Stimulated activated effector memory CD8-positive, alpha-beta T cell treated with anti-CD3 and anti-CD28 coated beads, Interleukin-12 subunit alpha, Interleukin-12 subunit beta, amount 100 ng/mL, for 72 hours (primary cell): Measurements from ENCODE around the gene MYO5A.
A peak's percentile ranks its signal among the peaks of the same experiment; 100 is the strongest.
"Not testable (repeated sequence)": the region's sequence is repeated elsewhere in the genome, so short reads cannot be mapped to it uniquely, and the experiment has no call there.

ENCODE experiments used
- ATAC-seq: fragments of 150-1000 bp; cut with Tn5 transposase; 2 replicates; pipeline ENCODE4 v1.10.0; 2021
- DNase-seq, 2 donors: peaks; one replicate each; pipeline ENCODE4 v3.0.0; 2021 to 2022; ENCODE audit warnings: low spot score in 2 of 2
- H3K27ac Mint-ChIP-seq: one replicate; pipeline ENCODE4 v1.8.0; 2022; ENCODE audit warnings: mild to moderate bottlenecking, mixed read lengths
- H3K36me3 Mint-ChIP-seq: one replicate; pipeline ENCODE4 v1.8.0; 2022; ENCODE audit warnings: mild to moderate bottlenecking, mixed read lengths
- H3K4me1 Mint-ChIP-seq: one replicate; pipeline ENCODE4 v1.8.0; 2022; ENCODE audit warnings: mixed read lengths
- H3K4me3 Mint-ChIP-seq: one replicate; pipeline ENCODE4 v1.8.0; 2022; ENCODE audit warnings: mild to moderate bottlenecking, mixed read lengths
- H3K9me3 Mint-ChIP-seq: one replicate; pipeline ENCODE4 v1.8.0; 2022; ENCODE audit warnings: mixed read lengths

The MYO5A gene

GRCh38 chr15:52288051-52288942 lies 240.4 kb downstream of the MYO5A start:
- ATAC-seq: no peak
- H3K4me1 Mint-ChIP-seq: peaks cover 12% of the 10 kb centered on the region
- no peak overlapping the region for H3K4me3 Mint-ChIP-seq
- peak in 1 of 2 donors; percentile 33 for DNase-seq
- no peak overlapping the region for H3K27ac Mint-ChIP-seq
- H3K9me3 Mint-ChIP-seq: no peaks in the 10 kb centered on the region
- no peaks in the 10 kb centered on the region for H3K36me3 Mint-ChIP-seq

- no peak for ATAC-seq
- Mint-ChIP-seq H3K4me3 (no peak overlapping the region), H3K36me3 (no peaks in the 10 kb centered on the region), H3K27ac (no peak overlapping the region), H3K4me1 (peaks cover 12% of the 10 kb centered on the region), H3K9me3 (no peaks in the 10 kb centered on the region)
- no peak for DNase-seq
These were observed 241.6 kb downstream of the MYO5A start for GRCh38 chr15:52287114-52287513.

GRCh38 chr15:52285941-52286340 lies 242.7 kb downstream of the MYO5A start:
- not testable (repeated sequence) for DNase-seq, H3K4me1 Mint-ChIP-seq, H3K9me3 Mint-ChIP-seq, H3K36me3 Mint-ChIP-seq, ATAC-seq, H3K4me3 Mint-ChIP-seq, H3K27ac Mint-ChIP-seq

- no peak overlapping the region for H3K4me3 Mint-ChIP-seq
- ATAC-seq: peak; percentile 75
- no peak overlapping the region for H3K27ac Mint-ChIP-seq
- no peaks in the 10 kb centered on the region for H3K4me1 Mint-ChIP-seq
- H3K9me3 Mint-ChIP-seq: no peaks in the 10 kb centered on the region
- DNase-seq: no peak
- no peaks in the 10 kb centered on the region for H3K36me3 Mint-ChIP-seq
These were observed 244.5 kb downstream of the MYO5A start for GRCh38 chr15:52284164-52284563.

GRCh38 chr15:52283281-52283680 lies 245.4 kb downstream of the MYO5A start:
- Mint-ChIP-seq H3K27ac (no peak overlapping the region), H3K9me3 (no peaks in the 10 kb centered on the region), H3K4me3 (no peak overlapping the region), H3K4me1 (no peaks in the 10 kb centered on the region), H3K36me3 (no peaks in the 10 kb centered on the region)
- no peak for ATAC-seq
- no peak for DNase-seq

- H3K9me3 Mint-ChIP-seq: no peaks in the 10 kb centered on the region
- ATAC-seq (no peak), DNase-seq (no peak)
- no peaks in the 10 kb centered on the region for H3K36me3 Mint-ChIP-seq
- no peaks in the 10 kb centered on the region for H3K4me1 Mint-ChIP-seq
- H3K4me3 Mint-ChIP-seq: no peak overlapping the region
- H3K27ac Mint-ChIP-seq: no peak overlapping the region
These were observed 246.3 kb downstream of the MYO5A start for GRCh38 chr15:52282418-52282817.

GRCh38 chr15:52281085-52282035 lies 247.3 kb downstream of the MYO5A start:
- no peaks in the 10 kb centered on the region for H3K36me3 Mint-ChIP-seq
- H3K9me3 Mint-ChIP-seq: no peaks in the 10 kb centered on the region
- DNase-seq (no peak), ATAC-seq (no peak)
- no peak overlapping the region for H3K27ac Mint-ChIP-seq
- no peaks in the 10 kb centered on the region for H3K4me1 Mint-ChIP-seq
- no peak overlapping the region for H3K4me3 Mint-ChIP-seq

- H3K27ac Mint-ChIP-seq: no peak overlapping the region
- no peak for ATAC-seq
- H3K4me3 Mint-ChIP-seq: no peak overlapping the region
These were observed 248.2 kb downstream of the MYO5A start for GRCh38 chr15:52280326-52281084.

GRCh38 chr15:52278636-52279367 lies 249.9 kb downstream of the MYO5A start:
- H3K9me3 Mint-ChIP-seq: no peaks in the 10 kb centered on the region
- no peaks in the 10 kb centered on the region for H3K4me1 Mint-ChIP-seq
- no peak overlapping the region for H3K4me3 Mint-ChIP-seq
- no peak for ATAC-seq
- no peak for DNase-seq
- H3K36me3 Mint-ChIP-seq: no peaks in the 10 kb centered on the region
- no peak overlapping the region for H3K27ac Mint-ChIP-seq

More at GRCh38 chr15:52280326-52281084, 248.2 kb downstream of the MYO5A start:
- H3K4me1 Mint-ChIP-seq: no peaks in the 10 kb centered on the region
- H3K36me3 Mint-ChIP-seq: no peaks in the 10 kb centered on the region
- no peaks in the 10 kb centered on the region for H3K9me3 Mint-ChIP-seq
- no peak for DNase-seq

GRCh38 chr15:52278135-52278534 lies 250.5 kb downstream of the MYO5A start:
- H3K4me1 Mint-ChIP-seq: no peaks in the 10 kb centered on the region
- ATAC-seq (no peak), DNase-seq (no peak)
- H3K9me3 Mint-ChIP-seq: no peaks in the 10 kb centered on the region
- no peaks in the 10 kb centered on the region for H3K36me3 Mint-ChIP-seq
- no peak overlapping the region for H3K27ac Mint-ChIP-seq
- no peak overlapping the region for H3K4me3 Mint-ChIP-seq

- ATAC-seq (no peak), DNase-seq (no peak)
- H3K4me3 Mint-ChIP-seq: no peak overlapping the region
- H3K36me3 Mint-ChIP-seq: no peaks in the 10 kb centered on the region
- no peaks in the 10 kb centered on the region for H3K4me1 Mint-ChIP-seq
- no peaks in the 10 kb centered on the region for H3K9me3 Mint-ChIP-seq
- no peak overlapping the region for H3K27ac Mint-ChIP-seq
These were observed 251.1 kb downstream of the MYO5A start for GRCh38 chr15:52277575-52277974.

- Mint-ChIP-seq H3K36me3 (no peaks in the 10 kb centered on the region), H3K27ac (peak overlapping the region; percentile 9), H3K9me3 (no peaks in the 10 kb centered on the region), H3K4me3 (no peak overlapping the region), H3K4me1 (no peaks in the 10 kb centered on the region)
- no peak for DNase-seq
- no peak for ATAC-seq
These were observed 252.4 kb downstream of the MYO5A start for GRCh38 chr15:52276256-52276770.

GRCh38 chr15:52263563-52264282 lies 265.0 kb downstream of the MYO5A start:
- H3K27ac Mint-ChIP-seq: peak overlapping the region; percentile 96
- no peaks in the 10 kb centered on the region for H3K36me3 Mint-ChIP-seq
- no peaks in the 10 kb centered on the region for H3K9me3 Mint-ChIP-seq
- ATAC-seq (no peak), DNase-seq (no peak)
- no peak overlapping the region for H3K4me3 Mint-ChIP-seq
- peaks cover 33% of the 10 kb centered on the region for H3K4me1 Mint-ChIP-seq

- no peak for ATAC-seq
- H3K4me1 Mint-ChIP-seq: peaks cover 33% of the 10 kb centered on the region
These were observed 266.3 kb downstream of the MYO5A start for GRCh38 chr15:52262364-52262763.

More at GRCh38 chr15:52262364-52262763, 266.3 kb downstream of the MYO5A start:
- Mint-ChIP-seq H3K4me3 (peak overlapping the region; percentile 52), H3K9me3 (no peaks in the 10 kb centered on the region), H3K36me3 (no peaks in the 10 kb centered on the region), H3K27ac (peak overlapping the region; percentile 96)
- peak in 1 of 2 donors; percentile 59 for DNase-seq
